Breast epithelium (tissue), 3 donors: ENCODE results near the gene CBR3.

Experiments used
- CTCF ChIP-seq, 3 donors: fragments of 450-650 bp; IDR thresholded peaks; one replicate each; pipeline ENCODE4 v1.5.1; 2016 to 2017; ENCODE audit warnings: antibody characterized with exemption in 3 of 3, mild to moderate bottlenecking in 3 of 3, moderate library complexity in 3 of 3
- POLR2A ChIP-seq: fragments of 450-650 bp; IDR thresholded peaks from one replicate; pipeline ENCODE4 v1.6.1; 2016; ENCODE audit warnings: antibody characterized with exemption, mild to moderate bottlenecking, moderate library complexity

GRCh38 chr21:36160850-36161178 lies 25.9 kb downstream of the CBR3 start:
- TF ChIP-seq POLR2A (no peak), CTCF (IDR thresholded peaks at IDR 0.05) (no peak)
